Measurements from ENCODE around the gene ABCA6. TPM values are rescaled to one million over a fixed set of nuclear protein-coding genes. Genes with fewer than 3 reads are reported as not detected.

The ABCA6 gene
- total and polyA plus RNA-seq, 10 of the 15 experiments (the other 5 are each of a cell fraction or from before 2014, with no cell fraction given) = 6.8 to 36.9 (median 12.6) TPM

- no peak for TF ChIP-seq SREBF1 (IDR thresholded peaks at IDR 0.05; ENCODE audit: low read length)
These were observed 7.6 kb downstream of the ABCA6 start (continued) for GRCh38 chr17:69134112-69134511.

- ChIA-PET CTCF (interaction anchor here (1.6 kb wide), 1 partner anchor 10 kb away, joined by 4 read pairs; the partner anchor contains the start of gene ABCA6), POLR2A (no interaction called here), RAD21 (ENCODE audit: unreplicated experiment) (no interaction called here), SMC1A (ENCODE audit: uncharacterized antibody, unreplicated experiment) (interaction anchor here (1.3 kb wide), 1 partner anchor 9 kb away, joined by 3 read pairs; no protein-coding TSS in a partner anchor)
- Histone ChIP-seq H3K4me3 (no peak overlapping the region), H3K27ac (ENCODE audit: control insufficient read depth, insufficient read depth) (no peak overlapping the region), H2AFZ (ENCODE audit: control insufficient read depth, low read depth, low read length) (no peak overlapping the region), H3K79me2 (ENCODE audit: control insufficient read depth, insufficient read depth, low read length) (no peaks in the 10 kb centered on the region), H4K20me1 (ENCODE audit: control insufficient read depth, insufficient read depth) (no peaks in the 10 kb centered on the region), H3K4me1 (ENCODE audit: control insufficient read depth, insufficient read depth, low read length) (no peaks in the 10 kb centered on the region), H3K4me2 (ENCODE audit: control insufficient read depth, insufficient read depth) (no peak overlapping the region), H3K9ac (ENCODE audit: control insufficient read depth, insufficient read depth, low read length) (no peak overlapping the region), H3K27me3 (replicated peaks in 1 of 2; ENCODE audit: control insufficient read depth in 2 of 2, insufficient read depth in 2 of 2, low read length in 1 of 2) (no peaks in the 10 kb centered on the region), H3K9me3 (replicated peaks; ENCODE audit: control insufficient read depth, insufficient read depth, low read length) (no peaks in the 10 kb centered on the region), H3K36me3 (ENCODE audit: control insufficient read depth in 2 of 2, insufficient read depth in 2 of 2, low read length in 1 of 2) (no peaks in the 10 kb centered on the region)
- in situ Hi-C loops (cut with MboI) = no loop called here
- no peak for TF ChIP-seq TBL1XR1 (IDR thresholded peaks at IDR 0.05; ENCODE audit: low read depth, low read length)
- no TSS peak for BruUV-seq (replicated peaks)
- no peak for FAIRE-seq
- ATAC-seq = no peak
- intact Hi-C loops (cut with micrococcal nuclease; ENCODE audit: unreplicated experiment) = no loop called here
- 77% methylated on average over 6 of the region's 6 CpGs for WGBS (ENCODE audit: insufficient coverage, insufficient replicate concordance, low lambda C conversion rate, missing lambda C conversion rate)
- DNase-seq (ENCODE audit: low read depth, low spot score) = no peak
These were observed 10.9 kb downstream of the ABCA6 start for GRCh38 chr17:69130627-69131296.

GRCh38 chr17:69123626-69124025 is 18.1 kb downstream of the ABCA6 start:
- H2AFZ ChIP-seq (ENCODE audit: control insufficient read depth, low read depth, low read length) = no peak overlapping the region
- SMC1A ChIA-PET (ENCODE audit: uncharacterized antibody, unreplicated experiment) = interaction anchor here (1.5 kb wide), 1 partner anchor 30 kb away, joined by 3 read pairs; no protein-coding TSS in a partner anchor
- DNase-seq (ENCODE audit: low read depth, low spot score) (no peak), FAIRE-seq (no peak), ATAC-seq (no peak)
- no peak for TF ChIP-seq MEF2A (IDR thresholded peaks at IDR 0.05; ENCODE audit: insufficient read depth, low read depth, low read length)
- TF ChIP-seq ZBTB40 (IDR thresholded peaks at IDR 0.05; ENCODE audit: borderline replicate concordance) = no peak
- no peak for TF ChIP-seq ZZZ3 (IDR thresholded peaks at IDR 0.05; ENCODE audit: control insufficient read depth, insufficient read length, low read depth)
- no peak for TF ChIP-seq PML (IDR thresholded peaks at IDR 0.05; ENCODE audit: low read length)
- no peak for TF ChIP-seq POLR2A (IDR thresholded peaks at IDR 0.05; ENCODE audit: low read depth, low read length)
- CTCF ChIA-PET = no interaction called here
- intact Hi-C loops (cut with micrococcal nuclease; ENCODE audit: unreplicated experiment) (no loop called here), in situ Hi-C loops (cut with MboI) (no loop called here)
- no peak overlapping the region for H3K9ac ChIP-seq (ENCODE audit: control insufficient read depth, insufficient read depth, low read length)
- H3K36me3 ChIP-seq (ENCODE audit: control insufficient read depth in 2 of 2, insufficient read depth in 2 of 2, low read length in 1 of 2) = no peaks in the 10 kb centered on the region
- RAD21 ChIA-PET (ENCODE audit: unreplicated experiment) = interaction anchor here (2.1 kb wide), 1 partner anchor 102 kb away, joined by 7 read pairs; no protein-coding TSS in a partner anchor
- H3K9me3 ChIP-seq (replicated peaks; ENCODE audit: control insufficient read depth, insufficient read depth, low read length) = no peaks in the 10 kb centered on the region
- H3K27me3 ChIP-seq (replicated peaks in 1 of 2; ENCODE audit: control insufficient read depth in 2 of 2, insufficient read depth in 2 of 2, low read length in 1 of 2) = no peaks in the 10 kb centered on the region
- peaks cover 5% of the 10 kb centered on the region for H3K4me1 ChIP-seq (ENCODE audit: control insufficient read depth, insufficient read depth, low read length)
- no peak overlapping the region for H3K4me3 ChIP-seq
- no TSS peak for BruUV-seq (replicated peaks)
- WGBS (ENCODE audit: insufficient coverage, insufficient replicate concordance, low lambda C conversion rate, missing lambda C conversion rate) = 33% methylated on average over 1 of the region's 1 CpG
- no peak overlapping the region for H3K4me2 ChIP-seq (ENCODE audit: control insufficient read depth, insufficient read depth)
- no peak overlapping the region for H3K27ac ChIP-seq (ENCODE audit: control insufficient read depth, insufficient read depth)
- POLR2A ChIA-PET = interaction anchor here (0.7 kb wide), 1 partner anchor 42 kb away, joined by 3 read pairs; no protein-coding TSS in a partner anchor
- H3K79me2 ChIP-seq (ENCODE audit: control insufficient read depth, insufficient read depth, low read length) = no peaks in the 10 kb centered on the region
- H4K20me1 ChIP-seq (ENCODE audit: control insufficient read depth, insufficient read depth) = no peaks in the 10 kb centered on the region
